ENCODE data around the gene GNAQ.

DNA sequence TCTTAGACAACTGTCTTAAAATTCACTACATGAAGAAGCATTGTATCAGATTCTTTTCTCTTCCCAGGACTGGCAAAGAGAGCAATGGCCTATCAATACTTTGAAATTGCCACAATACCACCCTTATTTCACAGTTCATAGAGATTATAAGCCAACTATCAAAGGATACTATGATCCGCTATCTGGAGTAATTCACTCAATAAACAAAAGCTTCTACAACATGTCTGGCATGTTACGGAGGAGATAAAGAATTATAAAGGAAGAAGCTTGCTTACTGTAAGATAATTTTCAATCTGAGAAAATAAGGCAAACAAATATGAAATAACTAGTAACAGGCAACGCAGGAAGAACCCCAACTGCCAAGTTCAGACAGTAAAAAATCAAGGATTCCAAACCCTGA is 114.8 kb downstream of the GNAQ start:
- TF ChIP-seq POLR2AphosphoS5 (IDR thresholded peaks at IDR 0.05; ENCODE audit: low read depth, low read length): no peak
- TF ChIP-seq, protein P1, sequence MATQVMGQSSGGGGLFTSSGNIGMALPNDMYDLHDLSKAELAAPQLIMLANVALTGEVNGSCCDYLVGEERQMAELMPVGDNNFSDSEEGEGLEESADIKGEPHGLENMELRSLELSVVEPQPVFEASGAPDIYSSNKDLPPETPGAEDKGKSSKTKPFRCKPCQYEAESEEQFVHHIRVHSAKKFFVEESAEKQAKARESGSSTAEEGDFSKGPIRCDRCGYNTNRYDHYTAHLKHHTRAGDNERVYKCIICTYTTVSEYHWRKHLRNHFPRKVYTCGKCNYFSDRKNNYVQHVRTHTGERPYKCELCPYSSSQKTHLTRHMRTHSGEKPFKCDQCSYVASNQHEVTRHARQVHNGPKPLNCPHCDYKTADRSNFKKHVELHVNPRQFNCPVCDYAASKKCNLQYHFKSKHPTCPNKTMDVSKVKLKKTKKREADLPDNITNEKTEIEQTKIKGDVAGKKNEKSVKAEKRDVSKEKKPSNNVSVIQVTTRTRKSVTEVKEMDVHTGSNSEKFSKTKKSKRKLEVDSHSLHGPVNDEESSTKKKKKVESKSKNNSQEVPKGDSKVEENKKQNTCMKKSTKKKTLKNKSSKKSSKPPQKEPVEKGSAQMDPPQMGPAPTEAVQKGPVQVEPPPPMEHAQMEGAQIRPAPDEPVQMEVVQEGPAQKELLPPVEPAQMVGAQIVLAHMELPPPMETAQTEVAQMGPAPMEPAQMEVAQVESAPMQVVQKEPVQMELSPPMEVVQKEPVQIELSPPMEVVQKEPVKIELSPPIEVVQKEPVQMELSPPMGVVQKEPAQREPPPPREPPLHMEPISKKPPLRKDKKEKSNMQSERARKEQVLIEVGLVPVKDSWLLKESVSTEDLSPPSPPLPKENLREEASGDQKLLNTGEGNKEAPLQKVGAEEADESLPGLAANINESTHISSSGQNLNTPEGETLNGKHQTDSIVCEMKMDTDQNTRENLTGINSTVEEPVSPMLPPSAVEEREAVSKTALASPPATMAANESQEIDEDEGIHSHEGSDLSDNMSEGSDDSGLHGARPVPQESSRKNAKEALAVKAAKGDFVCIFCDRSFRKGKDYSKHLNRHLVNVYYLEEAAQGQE (IDR thresholded peaks at IDR 0.05; ENCODE audit: insufficient read depth in 1 of 2, low read depth in 2 of 2, low read length in 2 of 2): no peak
- no peak for TF ChIP-seq FOXP2 (optimal IDR thresholded peaks at IDR 0.05; ENCODE audit: borderline replicate concordance, extremely low read depth, extremely low read length, insufficient read depth)

Measured in PFSK-1 (cell line).